Natural killer cell (primary cell): Measurements from ENCODE around the gene TENM4. TPM values are rescaled to one million over a fixed set of nuclear protein-coding genes. Genes with fewer than 3 reads are reported as not detected.

Experiments
- ATAC-seq, 3 donors: fragments of 150-1000 bp in 2 of 3; fragments of 200-7000 bp in 1 of 3; cut with Tn5 transposase; 1 replicate in 1 of 3; 2 replicates in 2 of 3; pipeline ENCODE4 v1.10.0; 2021; ENCODE audit warnings: mild to moderate bottlenecking in 2 of 3, moderate library complexity in 2 of 3
- DNase-seq, 2 donors: peaks; one replicate each; pipeline versions ENCODE4 v3.0.0 to v3.0.0-alpha.2; 2013 to 2021; ENCODE audit warnings: mixed read lengths in 1 of 2
- H3K27ac ChIP-seq: one replicate; pipeline ENCODE4 v1.5.1; 2013; ENCODE audit warnings: mild to moderate bottlenecking, low read length
- H3K27me3 ChIP-seq: one replicate; pipeline ENCODE4 v1.6.1; 2013; ENCODE audit warnings: low read length; ENCODE audit not compliant: control insufficient read depth, insufficient read depth
- H3K36me3 ChIP-seq: one replicate; pipeline ENCODE4 v1.6.1; 2013; ENCODE audit warnings: low read length; ENCODE audit not compliant: control insufficient read depth, insufficient read depth
- H3K4me1 ChIP-seq: one replicate; pipeline ENCODE4 v1.6.1; 2013; ENCODE audit warnings: low read length; ENCODE audit not compliant: control insufficient read depth, insufficient read depth
- H3K4me3 ChIP-seq: one replicate; pipeline ENCODE4 v1.5.1; 2013; ENCODE audit warnings: low read length
- H3K9me3 ChIP-seq: one replicate; pipeline ENCODE4 v1.6.1; 2013; ENCODE audit warnings: low read length; ENCODE audit not compliant: control insufficient read depth, insufficient read depth
- H3K27ac Mint-ChIP-seq, 2 donors: one replicate each; pipeline ENCODE4 v1.8.0; 2022; ENCODE audit warnings: mild to moderate bottlenecking in 2 of 2, mixed read lengths in 2 of 2, moderate library complexity in 1 of 2
- H3K27me3 Mint-ChIP-seq, 2 donors: one replicate each; pipeline ENCODE4 v1.8.0; 2022; ENCODE audit warnings: low read depth in 2 of 2, mixed read lengths in 2 of 2
- H3K36me3 Mint-ChIP-seq: one replicate; pipeline ENCODE4 v1.8.0; 2022; ENCODE audit warnings: mixed read lengths
- H3K4me1 Mint-ChIP-seq, 2 donors: one replicate each; pipeline ENCODE4 v1.8.0; 2022; ENCODE audit warnings: mixed read lengths in 2 of 2
- H3K4me3 Mint-ChIP-seq: one replicate; pipeline ENCODE4 v1.8.0; 2022; ENCODE audit warnings: mild to moderate bottlenecking, moderate library complexity, mixed read lengths
- H3K9me3 Mint-ChIP-seq, 2 donors: one replicate each; pipeline ENCODE4 v1.8.0; 2022; ENCODE audit warnings: mixed read lengths in 2 of 2
- CTCF ChIP-seq: fragments of 200-600 bp; IDR thresholded peaks from one replicate; pipeline ENCODE4 v1.8.0; 2022; ENCODE audit warnings: antibody characterized with exemption
- WGBS: methylation state at CpG from one replicate; pipeline ENCODE4 v1.1.7; 2013; ENCODE audit warnings: missing lambda C conversion rate; ENCODE audit not compliant: insufficient coverage; 5-methylcytosine and 5-hydroxymethylcytosine counted together
- intact Hi-C: fragments of 100-400 bp; cut with micrococcal nuclease; formaldehyde crosslinking; loops from one replicate; pipeline ENCODE4 v1.14.2; 2022
- total RNA-seq, 4 donors: library from RNA; stranded (reverse); fragments of 120-200 nt in 1 of 4; gene quantifications; one replicate each; pipeline versions ENCODE4 v1.2.3 to v1.2.4, GENCODE V29; 2013 to 2022

TENM4 gene
- total RNA-seq, 3 donors from 2014 or later (not counting 1 experiment from before 2014, with no cell fraction given), result 0.63 to 0.75 TPM; not detected in 1

- intact Hi-C loops, result no loop called here
- H3K27me3 Mint-ChIP-seq, result peaks cover 0 to 3% of the 10 kb centered on the region in 2 donors
- no peak for ATAC-seq
- TF ChIP-seq CTCF, result no peak
- H3K9me3 Mint-ChIP-seq, result no peaks in the 10 kb centered on the region
- no peaks in the 10 kb centered on the region for H3K9me3 ChIP-seq
- no peak overlapping the region for H3K27ac Mint-ChIP-seq
- no peaks in the 10 kb centered on the region for H3K4me1 Mint-ChIP-seq
- H3K27ac ChIP-seq, result no peak overlapping the region
- H3K4me1 ChIP-seq, result no peaks in the 10 kb centered on the region
- WGBS, result 78% methylated on average over 6 of the region's 6 CpGs
- H3K27me3 ChIP-seq, result no peaks in the 10 kb centered on the region
- H3K4me3 ChIP-seq, result no peak overlapping the region
- no peak for DNase-seq
- no peaks in the 10 kb centered on the region for H3K36me3 ChIP-seq
- H3K4me3 Mint-ChIP-seq, result no peak overlapping the region
- H3K36me3 Mint-ChIP-seq, result no peaks in the 10 kb centered on the region
Measured at GRCh38 chr11:79156031-79156430, 284.8 kb downstream of the TENM4 start.

GRCh38 chr11:79155237-79155636 is 285.6 kb downstream of the TENM4 start:
- Histone ChIP-seq H3K36me3 (no peaks in the 10 kb centered on the region), H3K4me3 (no peak overlapping the region), H3K27me3 (no peaks in the 10 kb centered on the region), H3K4me1 (no peaks in the 10 kb centered on the region), H3K27ac (no peak overlapping the region), H3K9me3 (no peaks in the 10 kb centered on the region)
- no peak for ATAC-seq
- intact Hi-C loops, result no loop called here
- Mint-ChIP-seq H3K27me3 (peaks cover 0 to 3% of the 10 kb centered on the region in 2 donors), H3K27ac (no peak overlapping the region), H3K4me1 (no peaks in the 10 kb centered on the region), H3K9me3 (no peaks in the 10 kb centered on the region), H3K4me3 (no peak overlapping the region), H3K36me3 (no peaks in the 10 kb centered on the region)
- WGBS, result no CpG with 5 or more reads among the region's 3 CpGs
- no peak for DNase-seq
- no peak for TF ChIP-seq CTCF

DNA sequence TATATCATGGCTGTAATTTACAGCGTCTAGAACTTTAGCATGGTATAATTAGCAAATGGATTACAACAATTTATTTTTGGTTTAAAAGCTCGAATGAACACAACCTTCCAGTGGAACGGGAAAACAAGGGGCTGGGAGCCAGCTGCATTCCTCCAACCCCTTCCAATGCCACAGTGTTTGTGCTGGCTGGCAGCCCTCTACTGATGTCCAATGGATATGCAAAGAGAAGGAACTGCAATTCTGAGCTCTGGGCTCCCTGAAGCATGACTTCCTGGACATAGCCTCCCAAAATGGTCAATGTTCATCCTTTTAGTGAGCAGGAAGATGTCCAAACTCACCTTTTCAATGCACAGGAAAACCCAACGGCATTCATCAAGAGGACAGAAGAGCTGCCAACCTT is 288.3 kb downstream of the TENM4 start:
- DNase-seq (no peak), ATAC-seq (no peak)
- no peaks in the 10 kb centered on the region for H3K9me3 ChIP-seq
- Mint-ChIP-seq H3K27me3 (no peaks in the 10 kb centered on the region), H3K9me3 (no peaks in the 10 kb centered on the region), H3K27ac (no peak overlapping the region), H3K4me1 (no peaks in the 10 kb centered on the region), H3K4me3 (no peak overlapping the region), H3K36me3 (no peaks in the 10 kb centered on the region)
- TF ChIP-seq CTCF, result no peak
- H3K4me3 ChIP-seq, result no peak overlapping the region
- intact Hi-C loops, result no loop called here
- H3K4me1 ChIP-seq, result no peaks in the 10 kb centered on the region
- 87% methylated on average over 3 of the region's 4 CpGs for WGBS
- no peaks in the 10 kb centered on the region for H3K27me3 ChIP-seq
- no peaks in the 10 kb centered on the region for H3K36me3 ChIP-seq
- no peak overlapping the region for H3K27ac ChIP-seq

DNA sequence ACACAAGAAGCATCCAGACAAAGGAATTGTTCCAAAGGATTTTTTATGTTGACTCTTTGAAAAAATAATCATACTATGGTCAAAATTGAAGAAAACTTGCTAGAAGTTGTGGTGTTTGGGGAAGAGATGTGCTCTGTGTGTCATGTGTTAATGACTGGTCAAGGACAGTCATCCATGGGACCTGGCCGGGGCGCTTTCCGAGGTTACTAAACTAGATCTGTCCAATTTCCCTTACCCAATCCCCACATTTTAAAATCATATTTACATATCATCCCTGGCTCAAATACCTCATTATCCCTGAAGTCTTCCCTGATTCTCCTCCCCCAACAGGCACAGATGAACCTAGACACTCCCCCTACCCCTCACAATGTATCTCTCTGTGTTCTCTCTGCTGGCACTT is 289.4 kb downstream of the TENM4 start:
- no peak overlapping the region for H3K27ac ChIP-seq
- intact Hi-C loops, result no loop called here
- WGBS, result 96% methylated on average over 3 of the region's 3 CpGs
- H3K27me3 ChIP-seq, result no peaks in the 10 kb centered on the region
- no peak overlapping the region for H3K27ac Mint-ChIP-seq
- no peaks in the 10 kb centered on the region for H3K36me3 Mint-ChIP-seq
- H3K9me3 Mint-ChIP-seq, result no peaks in the 10 kb centered on the region
- H3K4me1 Mint-ChIP-seq, result no peaks in the 10 kb centered on the region
- H3K4me1 ChIP-seq, result no peaks in the 10 kb centered on the region
- no peaks in the 10 kb centered on the region for H3K36me3 ChIP-seq
- no peak overlapping the region for H3K4me3 Mint-ChIP-seq
- DNase-seq, result no peak
- peaks cover 2% of the 10 kb centered on the region for H3K9me3 ChIP-seq
- TF ChIP-seq CTCF, result no peak
- no peak overlapping the region for H3K4me3 ChIP-seq
- ATAC-seq, result no peak
- H3K27me3 Mint-ChIP-seq, result no peaks in the 10 kb centered on the region
